HG02970 (cell line): ENCODE results near the gene MFSD11.
"Not testable (repeated sequence)": the region's sequence is repeated elsewhere in the genome, so short reads cannot be mapped to it uniquely, and the experiment has no call there.

Experiments
- ATAC-seq: cut with Tn5 transposase; IDR thresholded peaks from one replicate; pipeline ENCODE4 v1.9.1; 2021; ENCODE audit warnings: mild to moderate bottlenecking, moderate library complexity, moderate number of reproducible peaks; ENCODE audit not compliant: unreplicated experiment, low FRiP score

The MFSD11 gene

GRCh38 chr17:76707985-76708807 is 29.7 kb upstream of the MFSD11 start:
- ATAC-seq = no peak

DNA sequence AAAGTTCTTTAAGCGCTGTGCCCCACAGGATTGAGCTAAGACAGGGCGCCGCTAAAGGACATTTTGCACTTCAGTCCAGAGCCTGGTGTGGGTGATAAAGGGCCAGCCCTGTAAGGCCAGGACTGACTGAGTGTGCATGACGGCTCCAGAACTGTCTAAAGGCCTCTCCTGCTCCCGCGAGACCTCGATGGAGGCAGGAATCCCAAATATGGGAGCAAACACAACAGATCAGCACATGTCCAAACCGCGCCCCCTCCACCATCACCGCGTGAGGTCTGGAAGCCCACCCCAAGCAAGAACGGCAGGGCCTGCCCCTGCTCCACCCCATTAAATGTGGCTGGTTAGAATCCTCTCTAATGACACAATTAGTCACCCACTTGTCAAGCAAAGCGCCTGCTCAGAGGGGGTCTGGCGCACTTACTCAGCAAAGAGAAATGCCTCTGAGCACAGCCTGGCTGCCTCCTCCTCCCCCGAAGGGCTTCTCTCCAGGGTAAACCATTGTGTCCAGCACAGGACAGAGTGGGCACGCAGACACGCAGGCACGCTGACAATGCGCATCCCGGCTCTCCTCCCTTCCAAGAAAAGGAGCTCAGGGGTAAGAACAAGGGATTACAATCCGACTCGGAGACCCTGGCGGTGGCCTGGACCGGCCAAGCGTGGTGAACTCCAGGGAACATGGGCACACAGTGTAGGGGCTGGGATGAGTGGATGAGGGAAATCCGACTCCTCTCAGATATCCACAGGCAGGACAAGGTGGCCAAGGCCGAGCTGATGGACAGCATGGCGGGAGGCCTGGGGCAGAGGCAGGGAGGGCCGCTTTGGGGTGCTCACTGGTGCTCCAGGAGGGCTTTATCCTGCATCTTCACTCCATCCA is 28.6 kb upstream of the MFSD11 start:
- ATAC-seq = no peak

DNA sequence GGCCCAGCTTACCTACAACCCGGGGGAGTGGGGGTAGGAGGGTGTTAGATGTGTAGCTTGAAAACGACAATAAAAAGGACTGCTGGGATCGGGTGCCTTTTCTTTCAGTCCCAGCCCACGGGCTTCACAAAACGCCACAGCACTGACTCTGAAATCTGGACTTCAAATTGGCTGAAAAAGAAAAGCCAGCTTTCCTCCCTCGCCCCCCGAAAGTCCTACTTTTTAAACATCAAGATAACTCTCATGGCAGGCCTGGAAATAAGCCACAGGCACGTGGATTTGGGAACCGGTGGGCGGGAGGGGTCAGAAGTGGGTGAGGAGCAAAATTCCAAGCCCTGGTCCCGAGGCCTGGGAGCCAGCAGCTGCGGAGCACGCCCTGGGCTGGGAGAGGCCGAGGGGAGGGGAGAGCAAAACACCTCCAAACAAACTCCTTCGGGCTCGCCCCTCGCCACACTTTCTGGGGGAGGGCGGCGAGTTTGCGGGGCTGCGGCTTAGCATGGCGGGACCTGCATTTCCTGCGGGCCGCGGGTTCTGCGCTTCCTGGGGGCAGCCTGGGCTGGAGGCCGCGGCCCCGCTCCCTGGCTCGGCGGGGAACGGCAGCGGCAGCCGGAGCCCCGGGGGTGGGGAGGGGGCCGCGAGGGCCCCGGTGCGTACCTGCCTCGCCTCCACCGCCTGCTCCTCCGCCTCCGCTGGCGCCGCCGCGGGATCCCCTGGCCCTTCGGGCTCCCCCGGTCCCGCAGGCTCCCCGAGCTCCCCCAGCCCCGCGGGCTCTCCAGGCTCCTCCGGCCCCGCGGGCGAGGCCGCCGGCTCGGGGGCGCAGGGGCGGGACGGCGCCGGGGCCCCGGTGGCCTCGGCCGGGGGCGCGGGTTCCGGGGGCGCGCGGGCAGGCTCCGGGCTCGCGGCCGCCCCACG is 27.7 kb upstream of the MFSD11 start:
- ATAC-seq = not testable (repeated sequence)

DNA sequence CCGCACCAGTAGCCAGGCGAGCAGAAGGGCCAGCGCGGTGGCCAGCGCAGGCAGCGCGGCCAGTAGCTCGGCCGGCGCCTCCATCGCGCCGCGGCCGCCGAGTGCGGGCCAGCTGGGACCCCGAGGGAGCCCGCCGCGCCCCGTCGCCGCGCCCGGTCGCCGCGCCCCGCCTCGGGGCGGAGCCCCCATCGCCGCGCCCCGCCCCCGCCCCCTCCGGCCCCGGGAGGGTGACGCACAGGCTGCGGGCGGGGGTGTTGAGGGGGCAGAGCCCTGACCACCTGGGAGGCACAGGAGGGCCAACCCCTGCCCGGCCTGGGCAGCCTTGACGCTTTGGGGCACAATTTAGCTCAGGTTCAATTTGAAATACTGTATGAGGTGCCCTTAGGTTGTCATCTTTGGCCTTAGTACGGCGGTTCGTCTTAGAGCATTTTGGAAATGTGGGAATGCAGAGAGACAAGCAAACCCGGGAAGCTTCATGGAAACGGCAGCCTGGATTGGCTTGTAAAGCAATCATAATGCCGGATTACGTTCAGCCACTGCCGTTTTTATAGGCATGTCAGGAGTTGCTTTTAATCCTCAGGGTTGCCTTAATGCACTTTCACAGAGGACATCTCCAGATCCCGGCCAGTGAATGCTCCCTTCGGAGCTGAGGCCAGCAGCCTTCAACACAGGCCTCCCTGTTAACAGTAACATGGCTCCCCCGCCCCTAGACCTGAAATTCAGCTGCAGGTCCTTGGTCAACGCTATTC is 26.9 kb upstream of the MFSD11 start, which contains the start of gene MXRA7:
Gene MXRA7, minus strand, starts transcription at position 103 of the 749 bp plus-strand sequence. Its CDS starts 19 bp downstream, at position 84.
- no peak for ATAC-seq

- ATAC-seq = not testable (repeated sequence)
Observed at GRCh38 chr17:76712321-76712720, 25.6 kb upstream of the MFSD11 start.

DNA sequence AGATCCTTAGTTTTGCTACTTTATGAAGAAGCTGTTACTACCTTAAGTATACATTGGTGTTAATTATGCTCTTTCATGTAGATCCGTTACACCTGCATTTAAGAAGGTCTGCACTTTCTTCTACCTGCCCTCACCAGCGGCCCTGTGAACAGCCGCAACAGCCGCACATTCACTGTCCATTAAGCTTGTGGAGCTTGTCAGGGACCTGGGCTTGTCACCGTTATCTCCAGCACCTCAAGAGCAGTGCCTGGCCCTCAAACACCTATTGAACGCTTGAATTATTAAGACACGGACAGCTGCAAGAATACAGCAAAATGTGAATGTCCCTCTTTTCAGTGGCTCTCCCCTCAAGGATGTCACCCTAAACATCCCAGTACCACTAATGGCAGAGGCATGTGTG is 24.2 kb upstream of the MFSD11 start:
- no peak for ATAC-seq

GRCh38 chr17:76714336-76714735 is 23.6 kb upstream of the MFSD11 start:
- ATAC-seq = no peak

DNA sequence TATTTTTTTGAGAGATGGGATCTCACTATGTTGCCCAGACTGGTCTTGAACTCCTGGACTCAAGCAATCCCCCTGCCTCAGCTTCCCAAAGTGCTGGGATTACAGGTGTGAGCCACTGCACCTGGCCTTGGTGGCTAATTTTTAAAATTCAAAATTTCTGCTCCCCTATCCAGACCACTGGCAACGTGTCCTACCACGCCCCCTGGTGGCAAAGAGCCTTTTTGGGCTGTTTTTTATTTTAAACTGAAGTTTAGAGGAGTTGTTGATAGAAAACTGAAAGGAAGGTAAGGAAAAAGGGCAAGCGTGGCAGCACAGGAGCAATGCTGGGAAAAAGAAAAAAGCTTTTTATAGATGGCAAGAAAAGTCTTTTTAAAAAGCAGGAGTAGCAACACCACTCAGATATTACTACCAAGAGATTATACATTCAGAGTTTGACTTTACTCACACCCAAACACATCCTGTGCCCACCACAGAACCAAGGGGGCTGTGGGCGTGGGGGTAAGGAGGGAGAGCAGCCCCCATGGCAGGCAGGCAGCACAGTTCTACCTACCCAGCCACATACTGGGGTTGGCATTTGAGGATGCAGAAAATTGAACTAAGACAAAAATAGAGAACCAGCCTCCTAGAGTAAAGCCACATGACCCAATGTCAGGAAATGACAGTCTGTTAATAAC is 23.0 kb upstream of the MFSD11 start:
- no peak for ATAC-seq

GRCh38 chr17:76715496-76715830 is 22.5 kb upstream of the MFSD11 start:
- ATAC-seq = no peak

DNA sequence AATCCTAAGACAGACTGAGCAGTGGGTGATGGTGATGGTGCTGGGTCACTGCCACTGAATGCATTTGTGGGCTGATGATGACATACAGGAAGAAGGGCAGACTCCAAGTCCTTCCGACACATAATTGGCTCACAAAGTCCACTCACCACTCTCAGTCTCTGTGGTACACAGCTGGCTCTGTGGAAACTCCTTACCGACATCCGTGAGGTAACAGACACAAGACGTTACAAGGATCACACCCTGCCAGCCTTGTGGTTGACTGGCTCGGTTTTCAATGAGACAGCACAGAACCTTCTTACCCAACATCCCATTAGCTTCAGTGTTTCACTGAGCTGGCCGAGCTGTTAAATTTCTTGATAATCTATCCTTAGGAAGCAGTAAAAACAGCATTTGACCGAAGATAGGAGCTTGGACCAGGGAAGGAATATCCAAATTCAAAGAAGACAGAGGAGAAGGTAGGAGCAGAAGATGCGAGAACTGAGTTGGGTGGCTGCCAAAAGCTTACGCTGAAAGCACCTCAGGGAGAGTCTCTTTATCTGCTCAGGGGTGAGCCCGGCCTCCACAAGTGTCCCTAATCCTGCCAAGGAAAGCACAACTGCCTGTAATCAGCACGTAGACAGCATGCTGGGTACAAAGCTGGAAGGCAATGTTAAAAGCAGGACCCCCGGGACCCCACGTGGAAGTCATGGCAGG is 21.6 kb upstream of the MFSD11 start:
- ATAC-seq = no peak

DNA sequence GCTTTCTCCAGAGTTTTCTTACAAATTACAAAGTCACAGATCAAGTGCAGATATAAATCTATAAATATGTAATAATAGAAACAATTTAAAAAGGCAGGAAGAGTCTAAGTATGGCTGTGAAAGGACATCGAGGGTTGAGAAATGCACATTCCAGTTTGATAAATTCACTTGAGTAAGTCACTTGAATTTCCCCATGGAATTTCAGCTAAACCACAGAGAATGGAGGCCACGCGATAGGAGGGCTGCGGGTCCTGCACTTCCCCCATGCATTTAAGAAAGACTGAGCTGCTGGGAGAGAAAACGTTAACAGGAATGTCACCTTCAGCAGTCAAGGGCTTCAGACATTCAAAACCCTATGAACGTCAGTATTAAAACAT is 21.1 kb upstream of the MFSD11 start:
- no peak for ATAC-seq

- no peak for ATAC-seq
Observed at GRCh38 chr17:76718516-76718915, 19.4 kb upstream of the MFSD11 start.

DNA sequence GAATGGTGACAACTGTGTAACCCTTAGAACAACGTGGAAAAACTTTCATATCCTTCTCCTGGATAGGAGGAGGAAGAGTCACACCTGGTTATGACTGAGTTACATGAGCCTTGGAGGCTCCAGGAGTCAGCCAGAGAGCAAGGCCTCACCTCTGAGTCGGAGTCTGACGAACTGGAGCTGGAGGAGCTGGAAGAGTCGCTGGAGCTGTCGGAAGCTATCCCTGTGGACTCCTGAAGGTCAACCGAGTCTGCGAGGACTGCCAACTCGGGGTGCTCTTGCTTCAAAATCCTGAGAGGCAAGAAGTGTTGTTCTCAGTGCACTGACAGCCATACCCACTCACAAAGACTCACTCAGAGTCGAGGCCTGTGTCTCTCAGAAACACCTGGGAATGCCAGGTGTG is 17.7 kb upstream of the MFSD11 start:
- ATAC-seq = no peak

GRCh38 chr17:76720941-76721340 is 17.0 kb upstream of the MFSD11 start:
- ATAC-seq = no peak

DNA sequence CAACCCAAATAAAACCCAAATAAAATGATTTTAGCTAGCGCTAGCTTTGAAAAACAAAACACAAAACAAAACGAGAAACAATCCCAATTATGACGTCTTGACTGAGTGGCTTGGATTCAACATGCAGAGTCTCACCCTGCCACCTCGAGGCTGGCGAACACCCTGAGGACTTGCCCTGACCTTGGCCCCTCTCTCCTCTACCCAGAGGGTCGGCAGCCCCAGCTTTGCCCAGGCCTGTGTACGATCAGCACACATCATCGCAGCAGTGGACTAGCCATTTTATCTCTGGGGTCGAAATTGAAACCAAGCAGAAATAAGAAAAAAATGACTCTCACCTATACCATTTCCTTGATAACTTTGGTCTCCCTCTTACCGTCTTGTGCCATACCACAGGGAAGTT is 16.5 kb upstream of the MFSD11 start:
- no peak for ATAC-seq

DNA sequence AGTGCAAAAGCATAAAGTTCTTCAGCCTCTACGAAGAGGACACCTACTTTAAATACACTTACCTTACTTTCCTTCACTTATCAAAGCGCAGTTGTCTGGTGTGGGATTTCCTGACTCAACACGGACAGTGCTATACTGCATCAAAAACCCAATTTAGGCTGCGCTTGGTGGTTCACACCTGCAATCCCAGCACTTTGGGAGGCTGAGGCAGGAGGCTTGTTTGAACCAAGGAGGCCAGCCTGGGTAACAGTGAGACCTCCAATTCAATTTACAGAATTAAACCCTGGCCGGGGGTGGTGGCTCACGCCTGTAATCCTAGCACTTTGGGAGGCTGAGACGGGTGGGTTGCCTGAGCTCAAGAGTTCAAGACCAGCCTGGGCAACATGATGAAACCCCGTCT is 15.6 kb upstream of the MFSD11 start:
- no peak for ATAC-seq

DNA sequence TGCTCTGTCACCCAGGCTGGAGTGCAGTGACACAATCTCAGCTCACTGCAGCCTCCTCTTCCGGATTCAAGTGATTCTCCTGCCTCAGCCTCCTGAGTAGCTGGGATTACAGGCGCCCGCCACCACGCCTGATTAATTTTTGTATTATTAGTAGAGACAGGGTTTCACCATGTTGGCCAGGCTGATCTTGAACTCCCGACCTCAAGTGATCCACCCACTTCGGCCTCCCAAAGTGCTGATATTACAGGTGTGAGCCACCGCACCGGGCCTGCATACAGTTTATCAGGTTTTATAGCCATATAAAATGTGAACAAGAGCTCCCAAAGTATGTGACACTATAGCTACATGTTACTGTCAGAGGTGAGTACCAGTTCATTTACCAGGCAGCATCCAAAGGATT is 14.9 kb upstream of the MFSD11 start:
- not testable (repeated sequence) for ATAC-seq

DNA sequence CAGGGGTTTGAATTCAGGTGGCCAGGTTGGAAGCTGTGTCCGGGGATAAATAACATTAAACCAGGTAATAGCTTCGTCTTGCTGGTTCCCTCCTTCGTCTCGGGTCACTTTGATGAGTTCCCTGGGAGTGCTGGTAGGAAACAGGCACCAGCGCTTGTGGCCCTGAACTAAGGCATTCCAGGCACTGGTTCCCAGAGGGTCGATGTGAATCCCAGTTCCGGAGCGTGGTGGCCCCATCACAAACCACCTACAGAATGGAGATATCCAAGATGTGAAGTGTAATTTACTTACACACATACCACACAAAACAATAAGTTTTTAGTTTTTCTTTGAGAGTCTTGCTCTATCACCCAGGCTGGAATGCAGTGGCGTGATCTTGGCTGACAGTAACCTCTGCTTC is 14.1 kb upstream of the MFSD11 start:
- no peak for ATAC-seq
